ENCODE results near the gene COTL1.

The COTL1 gene

DNA sequence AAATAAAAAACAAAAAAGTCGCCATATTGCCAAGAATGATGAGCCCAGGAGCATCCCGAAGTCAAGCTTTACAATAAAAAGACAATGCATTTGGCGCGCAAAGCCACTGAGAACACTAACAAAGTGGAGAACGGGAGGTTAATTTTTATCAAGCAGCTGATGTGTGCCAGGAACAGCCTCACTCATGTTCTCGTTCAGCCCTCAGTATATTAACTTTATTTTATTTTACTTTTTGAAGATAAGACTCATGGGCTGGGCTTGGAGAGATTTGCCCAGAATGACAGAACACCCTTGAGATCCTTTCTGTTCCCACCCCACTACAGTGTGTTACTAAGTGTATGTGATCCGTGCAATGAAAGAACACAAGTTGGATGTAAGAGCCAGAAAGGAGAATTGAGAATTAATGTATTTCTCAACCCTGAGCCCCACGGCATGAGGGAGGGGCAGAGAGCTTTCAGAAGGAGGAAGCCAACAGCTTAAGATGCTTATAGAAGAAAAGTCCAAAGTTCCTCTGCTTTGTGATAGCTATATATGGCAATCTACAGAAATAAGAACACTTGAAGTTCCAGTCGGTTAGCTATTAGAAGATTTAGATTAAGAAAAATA lies 48.4 kb downstream of the COTL1 start:
- H3K27me3 ChIP-seq (ENCODE audit: control insufficient read depth, insufficient read depth, low read length) = no peaks in the 10 kb centered on the region
- no peak overlapping the region for H3K9ac ChIP-seq (ENCODE audit: low read length)
- no peaks in the 10 kb centered on the region for H3K4me1 ChIP-seq (ENCODE audit: control insufficient read depth, insufficient read depth, low read length)
- peaks cover 4% of the 10 kb centered on the region for H3K36me3 ChIP-seq (ENCODE audit: control insufficient read depth, insufficient read depth, low read length)
- H3K4me3 ChIP-seq (ENCODE audit: low read length) = no peak overlapping the region
- no peak overlapping the region for H3K27ac ChIP-seq (ENCODE audit: low read depth, low read length)

DNA sequence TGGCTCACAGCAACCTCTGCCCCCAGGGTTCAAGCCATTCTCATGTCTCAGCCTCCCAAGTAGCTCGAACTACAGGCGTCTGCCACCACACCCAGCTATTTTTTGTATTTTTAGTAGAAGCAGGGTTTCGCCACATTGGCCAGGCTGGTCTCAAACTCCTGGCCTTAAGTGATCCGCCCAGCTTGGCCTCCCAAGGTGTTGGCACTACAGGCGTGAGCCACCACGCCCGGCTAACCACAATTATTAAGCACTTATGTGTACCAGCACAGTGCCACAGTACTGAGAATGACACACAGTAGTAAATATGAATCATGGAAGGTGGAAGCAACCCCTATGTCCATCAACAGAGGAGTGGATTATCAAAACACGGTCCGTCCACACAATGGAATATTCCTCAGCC lies 49.8 kb downstream of the COTL1 start:
- no peaks in the 10 kb centered on the region for H3K4me1 ChIP-seq (ENCODE audit: control insufficient read depth, insufficient read depth, low read length)
- H3K4me3 ChIP-seq (ENCODE audit: low read length) = no peak overlapping the region
- H3K36me3 ChIP-seq (ENCODE audit: control insufficient read depth, insufficient read depth, low read length) = peaks cover 4% of the 10 kb centered on the region
- H3K27ac ChIP-seq (ENCODE audit: low read depth, low read length) = no peak overlapping the region
- H3K27me3 ChIP-seq (ENCODE audit: control insufficient read depth, insufficient read depth, low read length) = no peaks in the 10 kb centered on the region
- H3K9ac ChIP-seq (ENCODE audit: low read length) = no peak overlapping the region

DNA sequence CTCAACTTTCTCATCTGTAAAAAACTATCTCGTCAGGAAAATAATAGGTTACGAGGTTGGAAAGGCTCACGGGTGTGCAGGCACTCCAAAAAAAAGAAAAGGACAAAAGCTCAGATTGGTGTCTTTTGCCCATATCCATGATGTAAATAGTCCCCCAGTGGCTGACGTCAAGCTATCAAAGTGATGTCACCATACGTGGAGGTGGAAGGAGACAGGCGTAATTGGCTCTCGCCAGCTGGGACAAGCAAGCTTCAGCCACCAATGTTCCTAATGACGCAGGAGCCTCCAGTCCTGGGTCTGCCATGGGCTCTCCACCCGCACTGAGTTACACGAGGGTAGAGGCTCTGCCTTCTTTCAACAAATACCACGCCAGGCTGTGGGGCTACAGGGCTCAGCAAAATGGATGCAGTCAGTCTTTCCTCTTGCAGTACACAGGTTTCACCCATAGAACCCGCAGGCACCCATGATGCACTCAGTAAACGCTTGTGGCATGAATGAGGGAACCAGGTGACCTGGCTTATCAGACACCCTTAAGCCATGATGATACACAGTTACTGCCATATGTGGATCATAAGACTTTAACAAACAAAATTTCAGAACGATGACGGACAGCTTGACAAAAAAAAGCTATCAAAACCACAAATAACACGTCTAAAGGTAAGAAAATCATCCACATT lies 50.5 kb downstream of the COTL1 start:
- Histone ChIP-seq H3K4me3 (ENCODE audit: low read length) (no peak overlapping the region), H3K27ac (ENCODE audit: low read depth, low read length) (no peak overlapping the region), H3K36me3 (ENCODE audit: control insufficient read depth, insufficient read depth, low read length) (peaks cover 4% of the 10 kb centered on the region), H3K9ac (ENCODE audit: low read length) (no peak overlapping the region), H3K27me3 (ENCODE audit: control insufficient read depth, insufficient read depth, low read length) (no peaks in the 10 kb centered on the region), H3K4me1 (ENCODE audit: control insufficient read depth, insufficient read depth, low read length) (no peaks in the 10 kb centered on the region)

DNA sequence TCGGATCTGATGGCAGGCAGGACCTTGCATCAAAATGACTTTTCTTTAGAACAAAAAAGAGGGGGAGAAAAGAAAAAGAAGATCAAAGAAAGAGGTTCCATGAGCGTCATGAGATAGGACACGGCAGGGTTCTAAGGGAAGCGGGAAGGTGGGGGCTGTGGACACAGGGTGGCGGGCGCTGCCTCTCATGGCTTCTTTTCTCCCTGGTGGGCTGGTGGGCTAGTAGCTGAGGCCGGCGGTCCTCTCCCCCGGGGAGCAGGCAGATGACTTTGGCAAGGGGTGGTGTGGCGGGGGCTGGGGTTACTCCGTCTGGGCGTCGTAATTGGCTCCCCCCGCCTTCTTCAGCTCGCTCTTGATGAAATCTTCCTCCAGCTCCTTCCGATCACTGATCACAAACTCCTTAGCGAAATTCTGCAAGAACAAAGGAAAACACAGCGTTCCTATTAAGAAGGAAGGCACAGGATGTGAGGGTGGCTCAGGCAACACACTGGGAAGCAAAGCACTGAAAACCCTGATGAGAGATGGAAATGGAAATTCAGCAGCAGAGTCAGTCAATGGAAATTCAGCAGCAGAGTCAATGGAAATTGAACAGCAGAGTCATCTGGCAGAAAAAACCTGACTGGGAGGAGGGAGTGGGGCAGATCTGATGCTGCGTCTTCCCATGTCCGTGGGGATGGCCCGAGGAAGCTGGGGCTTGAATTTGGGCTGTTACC lies 51.2 kb downstream of the COTL1 start:
- H3K36me3 ChIP-seq (ENCODE audit: control insufficient read depth, insufficient read depth, low read length) = peaks cover 4% of the 10 kb centered on the region
- no peak overlapping the region for H3K4me3 ChIP-seq (ENCODE audit: low read length)
- H3K27me3 ChIP-seq (ENCODE audit: control insufficient read depth, insufficient read depth, low read length) = no peaks in the 10 kb centered on the region
- no peak overlapping the region for H3K27ac ChIP-seq (ENCODE audit: low read depth, low read length)
- no peaks in the 10 kb centered on the region for H3K4me1 ChIP-seq (ENCODE audit: control insufficient read depth, insufficient read depth, low read length)
- H3K9ac ChIP-seq (ENCODE audit: low read length) = no peak overlapping the region

DNA sequence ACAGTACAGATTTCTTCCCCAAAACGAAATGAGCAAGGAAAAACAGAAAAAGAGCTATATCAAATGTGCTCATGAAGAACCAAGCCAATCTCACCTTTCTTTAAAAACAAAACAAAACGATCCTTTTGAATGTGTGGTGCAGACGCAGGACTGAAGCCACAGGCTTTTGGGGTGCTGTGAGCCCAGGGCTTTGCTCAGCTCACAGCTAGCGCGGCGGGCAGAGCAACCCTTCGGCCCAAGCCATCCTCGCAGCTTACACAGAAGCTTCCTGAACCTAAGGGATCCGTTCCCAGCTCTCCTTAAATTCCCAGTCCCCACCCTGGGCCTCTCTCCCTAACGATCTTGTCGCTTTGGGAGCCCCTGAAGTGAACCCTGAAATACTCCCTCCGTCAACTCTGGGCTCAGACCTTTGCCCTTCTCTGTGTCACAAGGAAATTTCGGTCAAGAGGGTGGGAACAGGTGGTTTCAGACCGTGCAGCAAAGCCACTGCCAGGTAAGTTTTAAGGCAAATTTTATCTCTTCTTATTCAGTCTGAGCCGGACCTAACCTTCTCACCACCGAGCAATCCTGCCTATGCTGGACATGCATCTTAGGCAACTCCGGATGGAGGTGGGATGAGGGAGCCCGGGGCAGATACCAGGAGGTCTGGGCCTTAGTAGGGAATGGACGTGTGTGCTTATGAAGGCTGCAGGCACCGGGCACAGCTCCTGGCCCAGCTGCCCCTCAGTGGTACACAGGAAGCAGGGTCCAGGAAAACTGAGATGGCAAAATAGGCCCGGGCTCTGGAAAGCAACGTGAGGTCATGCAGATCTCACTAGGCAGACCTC lies 52.0 kb downstream of the COTL1 start:
- no peak overlapping the region for H3K4me3 ChIP-seq (ENCODE audit: low read length)
- peaks cover 4% of the 10 kb centered on the region for H3K36me3 ChIP-seq (ENCODE audit: control insufficient read depth, insufficient read depth, low read length)
- no peak overlapping the region for H3K9ac ChIP-seq (ENCODE audit: low read length)
- no peak overlapping the region for H3K27ac ChIP-seq (ENCODE audit: low read depth, low read length)
- no peaks in the 10 kb centered on the region for H3K4me1 ChIP-seq (ENCODE audit: control insufficient read depth, insufficient read depth, low read length)
- H3K27me3 ChIP-seq (ENCODE audit: control insufficient read depth, insufficient read depth, low read length) = no peaks in the 10 kb centered on the region

DNA sequence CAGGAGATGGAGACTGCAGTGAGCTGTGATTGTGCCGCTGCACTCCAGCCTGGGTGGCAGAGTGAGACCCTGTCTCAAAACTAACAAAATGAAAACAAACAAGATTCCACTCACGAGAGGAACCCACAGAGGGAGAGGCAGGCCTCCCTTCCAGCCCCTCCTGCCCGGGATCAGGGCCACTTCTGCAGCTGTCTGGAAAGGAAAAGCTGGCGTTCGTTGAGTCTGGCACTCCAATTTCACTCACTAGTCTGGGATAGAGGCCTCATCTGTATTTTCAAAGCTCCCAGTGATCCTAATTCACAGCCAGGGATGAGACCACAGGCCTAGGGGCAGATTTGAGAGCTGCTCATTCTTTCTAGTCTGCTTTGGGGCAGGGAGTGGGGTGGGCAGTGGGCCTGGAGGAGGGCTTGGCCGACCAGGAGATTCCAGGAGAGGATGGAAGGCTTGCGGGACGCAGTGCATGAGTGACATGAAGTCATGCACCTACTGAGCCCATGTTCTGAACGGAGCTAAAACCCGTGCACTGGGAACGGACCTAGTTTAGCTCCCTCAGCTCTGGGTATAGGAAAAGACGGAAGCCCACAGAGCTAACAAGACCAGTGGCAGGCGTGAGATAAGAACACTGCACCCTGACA lies 54.0 kb downstream of the COTL1 start:
- Histone ChIP-seq H3K27ac (ENCODE audit: low read depth, low read length) (no peak overlapping the region), H3K36me3 (ENCODE audit: control insufficient read depth, insufficient read depth, low read length) (peaks cover 4% of the 10 kb centered on the region), H3K4me1 (ENCODE audit: control insufficient read depth, insufficient read depth, low read length) (no peaks in the 10 kb centered on the region), H3K9ac (ENCODE audit: low read length) (no peak overlapping the region), H3K4me3 (ENCODE audit: low read length) (no peak overlapping the region), H3K27me3 (ENCODE audit: control insufficient read depth, insufficient read depth, low read length) (no peaks in the 10 kb centered on the region)

DNA sequence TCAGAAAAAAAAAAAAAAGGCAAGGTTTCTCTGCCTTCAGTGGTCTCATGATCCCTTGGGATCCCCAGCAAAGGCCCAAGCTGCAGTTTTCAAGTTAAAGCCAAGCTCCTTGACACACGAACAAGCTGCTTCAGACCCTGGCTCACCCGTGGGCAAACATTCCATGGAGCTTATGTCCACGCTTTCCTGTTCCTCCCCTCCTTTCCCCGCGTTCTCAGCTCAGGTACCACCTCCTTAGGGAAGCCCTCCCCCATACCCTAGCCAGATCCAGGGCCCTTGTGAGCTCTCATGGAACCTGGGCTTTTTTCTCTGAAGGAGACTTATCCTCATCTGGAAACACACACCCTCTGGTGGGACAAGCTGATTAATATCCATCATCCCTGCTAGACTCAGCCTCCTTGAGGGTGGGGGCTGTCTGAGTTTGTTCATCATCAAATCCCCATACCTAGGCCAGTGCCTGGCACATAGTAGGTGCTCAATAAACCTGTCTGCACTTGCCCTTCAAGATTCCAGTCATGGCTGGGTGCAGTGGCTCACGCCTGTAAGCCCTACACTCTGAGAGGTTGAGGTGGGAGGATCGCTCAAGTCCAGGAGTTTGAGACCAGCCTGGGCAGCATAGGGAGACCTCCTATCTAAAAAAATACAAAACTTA lies 54.7 kb downstream of the COTL1 start:
- no peaks in the 10 kb centered on the region for H3K4me1 ChIP-seq (ENCODE audit: control insufficient read depth, insufficient read depth, low read length)
- peaks cover 4% of the 10 kb centered on the region for H3K36me3 ChIP-seq (ENCODE audit: control insufficient read depth, insufficient read depth, low read length)
- H3K27ac ChIP-seq (ENCODE audit: low read depth, low read length) = no peak overlapping the region
- no peaks in the 10 kb centered on the region for H3K27me3 ChIP-seq (ENCODE audit: control insufficient read depth, insufficient read depth, low read length)
- no peak overlapping the region for H3K9ac ChIP-seq (ENCODE audit: low read length)
- no peak overlapping the region for H3K4me3 ChIP-seq (ENCODE audit: low read length)

DNA sequence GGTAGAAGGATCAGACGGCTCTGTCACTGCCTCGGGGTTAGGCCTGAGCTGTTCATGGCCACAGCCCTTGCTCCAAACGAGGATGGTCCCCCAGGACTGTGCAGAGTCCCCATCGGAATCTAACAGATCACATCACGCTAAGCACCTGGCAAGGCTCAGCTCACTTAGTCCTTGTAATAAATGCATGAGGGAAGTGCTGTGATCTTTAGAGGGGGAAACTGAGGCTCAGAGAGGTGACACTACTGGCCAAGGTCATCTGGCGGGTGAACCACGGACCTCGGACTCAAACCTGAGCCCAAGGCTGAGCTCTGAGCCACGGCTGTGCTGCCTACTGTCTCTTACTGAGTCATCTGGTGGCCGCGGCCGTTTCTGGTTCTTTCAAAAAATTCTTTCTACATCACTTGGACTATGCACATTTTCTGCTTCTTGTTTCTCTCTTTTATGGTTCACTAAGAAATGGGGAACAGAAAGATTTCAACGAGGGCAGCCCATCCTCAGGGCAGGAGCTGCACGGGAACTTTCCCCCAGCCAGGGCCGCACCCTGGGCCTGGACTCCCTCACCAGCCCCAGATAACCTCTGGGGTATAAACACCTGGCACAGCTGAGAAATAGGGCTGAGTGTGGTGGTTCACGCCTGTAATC lies 55.6 kb downstream of the COTL1 start:
- Histone ChIP-seq H3K9ac (ENCODE audit: low read length) (no peak overlapping the region), H3K27ac (ENCODE audit: low read depth, low read length) (no peak overlapping the region), H3K36me3 (ENCODE audit: control insufficient read depth, insufficient read depth, low read length) (peaks cover 4% of the 10 kb centered on the region), H3K4me3 (ENCODE audit: low read length) (no peak overlapping the region), H3K27me3 (ENCODE audit: control insufficient read depth, insufficient read depth, low read length) (no peaks in the 10 kb centered on the region), H3K4me1 (ENCODE audit: control insufficient read depth, insufficient read depth, low read length) (no peaks in the 10 kb centered on the region)

DNA sequence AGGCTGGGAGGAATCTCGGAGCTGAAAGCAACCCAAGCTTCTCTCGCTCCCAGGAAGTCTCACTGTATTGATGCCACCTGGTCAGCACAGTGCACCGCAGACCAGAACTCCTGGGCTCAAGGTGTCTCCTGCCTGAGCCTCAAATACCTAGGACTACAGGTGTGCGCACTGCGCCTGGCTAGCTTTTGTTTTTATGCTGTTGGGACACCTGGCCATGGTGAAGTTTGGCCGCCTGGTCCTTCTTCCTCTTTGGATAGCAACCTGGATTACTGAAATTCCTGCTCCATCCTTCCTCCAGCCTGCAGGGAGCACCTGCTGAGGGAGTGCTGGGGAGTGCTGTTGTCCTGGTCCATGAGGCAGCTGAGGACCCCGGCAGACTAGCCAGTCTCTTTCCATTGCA lies 56.6 kb downstream of the COTL1 start:
- H3K4me1 ChIP-seq (ENCODE audit: control insufficient read depth, insufficient read depth, low read length) = no peaks in the 10 kb centered on the region
- H3K27me3 ChIP-seq (ENCODE audit: control insufficient read depth, insufficient read depth, low read length) = no peaks in the 10 kb centered on the region
- no peak overlapping the region for H3K27ac ChIP-seq (ENCODE audit: low read depth, low read length)
- peaks cover 4% of the 10 kb centered on the region for H3K36me3 ChIP-seq (ENCODE audit: control insufficient read depth, insufficient read depth, low read length)
- no peak overlapping the region for H3K9ac ChIP-seq (ENCODE audit: low read length)
- H3K4me3 ChIP-seq (ENCODE audit: low read length) = no peak overlapping the region

DNA sequence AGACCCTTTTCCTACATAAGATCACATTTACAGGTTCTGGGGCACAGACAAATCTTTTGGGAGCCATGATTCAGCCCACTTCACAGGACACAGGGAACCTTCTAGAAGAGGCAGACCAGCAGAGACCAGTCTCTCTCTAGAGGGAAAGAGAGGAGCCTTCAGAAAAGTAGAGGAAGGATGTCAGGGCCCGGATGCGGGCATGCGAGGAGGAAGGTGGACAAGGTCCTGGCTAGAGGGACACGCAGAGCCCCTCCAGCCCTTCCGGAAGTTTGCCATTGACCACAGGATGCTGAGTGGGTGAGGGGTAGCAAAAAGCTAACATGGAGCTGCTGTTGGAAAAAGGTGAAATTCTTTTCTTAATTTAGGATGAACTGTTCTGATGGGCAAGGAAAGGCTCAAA lies 57.6 kb downstream of the COTL1 start:
- H3K4me3 ChIP-seq (ENCODE audit: low read length) = no peak overlapping the region
- H3K27me3 ChIP-seq (ENCODE audit: control insufficient read depth, insufficient read depth, low read length) = no peaks in the 10 kb centered on the region
- H3K27ac ChIP-seq (ENCODE audit: low read depth, low read length) = no peak overlapping the region
- no peak overlapping the region for H3K9ac ChIP-seq (ENCODE audit: low read length)
- H3K36me3 ChIP-seq (ENCODE audit: control insufficient read depth, insufficient read depth, low read length) = no peaks in the 10 kb centered on the region
- no peaks in the 10 kb centered on the region for H3K4me1 ChIP-seq (ENCODE audit: control insufficient read depth, insufficient read depth, low read length)

DNA sequence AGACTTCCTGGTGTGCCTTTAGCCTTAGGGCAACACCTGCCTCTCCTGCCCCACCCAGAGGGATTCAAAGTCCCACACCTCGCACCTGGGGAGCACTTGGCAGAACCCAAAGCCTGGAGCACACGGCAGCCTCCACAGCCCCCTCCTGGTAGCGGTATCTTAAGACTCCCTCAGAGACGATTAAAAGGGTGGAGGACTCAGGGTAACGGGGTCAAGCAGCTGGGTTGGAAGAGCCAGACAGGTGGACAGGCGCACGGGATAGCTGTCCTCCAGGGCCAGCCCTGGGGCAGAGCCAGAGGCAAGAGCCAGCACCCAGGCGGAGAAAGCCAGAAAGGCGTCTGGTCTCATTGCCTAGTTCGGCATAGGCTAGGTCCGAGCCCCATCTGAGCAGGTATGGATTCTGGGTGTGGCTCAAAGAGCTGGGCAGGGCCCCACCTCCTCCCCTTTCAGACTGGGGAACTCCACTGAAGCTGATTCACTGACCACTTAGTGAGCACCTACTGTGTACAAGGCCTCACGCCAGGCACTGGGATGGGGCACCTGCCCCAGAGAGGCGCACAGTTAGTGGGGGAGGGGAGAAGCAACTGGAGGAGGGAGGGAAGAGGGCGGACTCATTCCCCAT lies 58.5 kb downstream of the COTL1 start:
- no peaks in the 10 kb centered on the region for H3K36me3 ChIP-seq (ENCODE audit: control insufficient read depth, insufficient read depth, low read length)
- H3K4me1 ChIP-seq (ENCODE audit: control insufficient read depth, insufficient read depth, low read length) = no peaks in the 10 kb centered on the region
- no peak overlapping the region for H3K9ac ChIP-seq (ENCODE audit: low read length)
- no peak overlapping the region for H3K4me3 ChIP-seq (ENCODE audit: low read length)
- H3K27me3 ChIP-seq (ENCODE audit: control insufficient read depth, insufficient read depth, low read length) = no peaks in the 10 kb centered on the region
- H3K27ac ChIP-seq (ENCODE audit: low read depth, low read length) = no peak overlapping the region

Measured in rectal smooth muscle tissue (tissue), 1 donor.